Esophagus squamous epithelium (tissue), 5 donors: ENCODE measurements around the gene DYNLRB2. TPM values are rescaled to one million over a fixed set of nuclear protein-coding genes. Genes with fewer than 3 reads are reported as not detected.

Experiments used
- DNase-seq: peaks from one replicate; lab custom pipeline; 2025; lab: John Stamatoyannopoulos, UW
- H3K27ac ChIP-seq, 4 donors: fragments of 200-600 bp; sonication (generic); one replicate each; pipeline ENCODE4 v1.5.1; 2016 to 2019; ENCODE audit warnings: mild to moderate bottlenecking in 1 of 4
- H3K27me3 ChIP-seq, 4 donors: fragments of 200-600 bp; sonication (generic); 1 replicate in 3 of 4; 2 replicates in 1 of 4; pipeline versions ENCODE4 v1.5.1 to v1.6.0; 2017 to 2021; ENCODE audit warnings: antibody characterized with exemption in 1 of 4
- H3K36me3 ChIP-seq, 3 donors: fragments of 200-600 bp; sonication (generic); one replicate each; pipeline ENCODE4 v1.5.1; 2016 to 2019
- H3K4me1 ChIP-seq, 3 donors: fragments of 200-600 bp; sonication (generic); one replicate each; pipeline ENCODE4 v1.5.1; 2017 to 2019
- H3K4me3 ChIP-seq, 4 donors: fragments of 200-600 bp; sonication (generic); 1 replicate in 3 of 4; 2 replicates in 1 of 4; pipeline ENCODE4 v1.5.1; 2016 to 2019; ENCODE audit warnings: mild to moderate bottlenecking in 2 of 4, moderate library complexity in 1 of 4
- H3K9me3 ChIP-seq, 3 donors: fragments of 200-600 bp; sonication (generic); one replicate each; pipeline ENCODE4 v1.5.1; 2016 to 2019
- POLR2A ChIP-seq, 4 donors: fragments of 450-650 bp; IDR thresholded peaks; one replicate each; pipeline ENCODE4 v1.6.1; 2017; ENCODE audit warnings: antibody characterized with exemption in 4 of 4, mild to moderate bottlenecking in 4 of 4, moderate library complexity in 3 of 4
- WGBS, 2 donors: methylation state at CpG; one replicate each; pipeline ENCODE4 v1.1.5; 2018; 5-methylcytosine and 5-hydroxymethylcytosine counted together
- intact Hi-C: fragments of 100-400 bp; cut with DNase I; formaldehyde crosslinking; loops from one replicate; pipeline ENCODE4 v1.15.0; 2022
- total RNA-seq, 4 donors: library from RNA; depleted of rRNA; stranded (reverse); fragments of >200 nt; gene quantifications; one replicate each; pipeline ENCODE4 v1.1.0, GENCODE V29; 2016
- TF ChIP-seq, protein P1 (sequence below), 6 experiments: fragments of 450-650 bp in 4 of 6; fragments of 200-600 bp in 2 of 6; sonication (generic) in 2 of 6; IDR thresholded peaks; one replicate each; pipeline ENCODE4 v1.5.1; 2016 to 2019; ENCODE audit warnings: antibody characterized with exemption in 6 of 6, mild to moderate bottlenecking in 4 of 6, moderate library complexity in 4 of 6
- donor health status: DM: yes; HTN: yes; CAD: no.

DYNLRB2 gene
- total RNA-seq, 4 donors from 2014 or later: 2.3 TPM; not detected in 3

DNA sequence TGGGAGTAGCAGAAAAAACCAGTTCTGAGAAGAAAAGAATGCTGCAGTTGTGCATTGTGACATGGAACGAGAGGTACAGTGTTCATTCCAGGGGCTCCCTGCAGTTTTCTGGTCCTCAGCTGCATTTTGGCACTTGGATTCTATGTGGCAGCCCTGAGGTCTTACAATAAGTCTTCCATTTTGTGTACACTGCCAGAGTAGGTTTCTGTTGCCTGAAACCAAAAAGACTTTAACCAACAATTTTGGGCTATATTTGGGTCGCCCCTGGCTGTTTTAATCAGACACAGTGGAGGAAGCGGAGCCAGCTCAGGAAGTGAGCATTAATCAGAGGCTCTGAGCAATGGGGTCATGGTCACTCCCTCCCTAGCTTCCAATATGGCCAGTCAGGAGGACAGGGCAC, 15.7 kb downstream of the DYNLRB2 start:
- H3K9me3 ChIP-seq: no peaks in the 10 kb centered on the region
- 74 to 100% methylated on average over 1 to 2 of the region's 3 CpGs for WGBS, 2 donors
- no peak overlapping the region for H3K4me3 ChIP-seq
- intact Hi-C loops: no loop called here
- peaks cover 0 to 3% (median 0%) of the 10 kb centered on the region in 4 donors for H3K27me3 ChIP-seq
- no peaks in the 10 kb centered on the region for H3K36me3 ChIP-seq
- H3K4me1 ChIP-seq: peaks cover 0 to 17% (median 4%) of the 10 kb centered on the region in 3 donors
- no peak overlapping the region for H3K27ac ChIP-seq
- DNase-seq: no peak
- no peak for TF ChIP-seq POLR2A (IDR thresholded peaks at IDR 0.05)
- TF ChIP-seq, protein P1, sequence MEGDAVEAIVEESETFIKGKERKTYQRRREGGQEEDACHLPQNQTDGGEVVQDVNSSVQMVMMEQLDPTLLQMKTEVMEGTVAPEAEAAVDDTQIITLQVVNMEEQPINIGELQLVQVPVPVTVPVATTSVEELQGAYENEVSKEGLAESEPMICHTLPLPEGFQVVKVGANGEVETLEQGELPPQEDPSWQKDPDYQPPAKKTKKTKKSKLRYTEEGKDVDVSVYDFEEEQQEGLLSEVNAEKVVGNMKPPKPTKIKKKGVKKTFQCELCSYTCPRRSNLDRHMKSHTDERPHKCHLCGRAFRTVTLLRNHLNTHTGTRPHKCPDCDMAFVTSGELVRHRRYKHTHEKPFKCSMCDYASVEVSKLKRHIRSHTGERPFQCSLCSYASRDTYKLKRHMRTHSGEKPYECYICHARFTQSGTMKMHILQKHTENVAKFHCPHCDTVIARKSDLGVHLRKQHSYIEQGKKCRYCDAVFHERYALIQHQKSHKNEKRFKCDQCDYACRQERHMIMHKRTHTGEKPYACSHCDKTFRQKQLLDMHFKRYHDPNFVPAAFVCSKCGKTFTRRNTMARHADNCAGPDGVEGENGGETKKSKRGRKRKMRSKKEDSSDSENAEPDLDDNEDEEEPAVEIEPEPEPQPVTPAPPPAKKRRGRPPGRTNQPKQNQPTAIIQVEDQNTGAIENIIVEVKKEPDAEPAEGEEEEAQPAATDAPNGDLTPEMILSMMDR (IDR thresholded peaks at IDR 0.05): no peak

DNA sequence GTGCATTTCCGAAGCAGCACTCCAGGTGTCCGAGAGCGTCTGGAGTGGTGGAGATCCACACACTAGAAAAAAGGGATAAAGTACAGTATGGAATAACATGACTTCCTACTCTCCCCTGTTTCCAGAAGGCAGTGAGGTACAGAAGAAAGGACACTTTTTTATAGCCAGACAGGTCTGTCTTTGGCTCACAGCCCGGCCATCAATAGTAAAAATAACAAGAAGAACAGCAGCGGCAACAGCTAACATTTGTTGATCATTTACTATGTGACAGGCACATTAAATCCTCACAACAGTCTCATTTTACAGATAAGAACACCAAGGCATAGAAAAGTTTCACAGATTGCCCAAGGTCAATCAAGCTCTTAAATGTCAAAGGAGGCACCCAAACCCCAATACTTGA, 16.2 kb downstream of the DYNLRB2 start:
- Histone ChIP-seq H3K27me3 (peaks cover 0 to 3% (median 0%) of the 10 kb centered on the region in 4 donors), H3K36me3 (no peaks in the 10 kb centered on the region), H3K4me1 (peaks cover 0 to 11% (median under 1%) of the 10 kb centered on the region in 3 donors), H3K9me3 (no peaks in the 10 kb centered on the region), H3K4me3 (no peak overlapping the region), H3K27ac (no peak overlapping the region)
- 86 to 98% methylated on average over 5 of the region's 5 CpGs for WGBS, 2 donors
- TF ChIP-seq, protein P1 (IDR thresholded peaks at IDR 0.05): no peak
- TF ChIP-seq POLR2A (IDR thresholded peaks at IDR 0.05): no peak
- DNase-seq: no peak
- intact Hi-C loops: no loop called here

DNA sequence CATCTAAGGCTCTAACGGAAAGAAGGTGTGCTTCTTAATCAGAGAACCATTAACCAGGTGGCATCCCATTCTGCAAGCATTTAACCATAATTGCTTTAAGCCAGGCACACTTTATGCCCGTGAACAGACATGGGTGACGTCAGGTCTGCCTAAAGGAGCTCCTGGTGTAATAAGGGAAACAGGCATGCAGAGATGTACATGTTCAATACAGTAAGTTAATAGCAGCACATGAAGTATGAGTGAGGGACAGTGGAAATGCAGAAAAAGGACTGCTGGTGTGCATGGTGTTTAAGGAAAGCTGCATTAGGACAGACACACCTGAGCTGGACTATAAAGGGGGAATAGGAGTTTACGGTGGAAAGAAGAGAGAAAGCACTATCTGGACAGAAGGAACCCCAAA, 18.6 kb downstream of the DYNLRB2 start:
- Histone ChIP-seq H3K4me3 (no peak overlapping the region), H3K27ac (no peak overlapping the region), H3K27me3 (no peaks in the 10 kb centered on the region), H3K9me3 (no peaks in the 10 kb centered on the region), H3K36me3 (no peaks in the 10 kb centered on the region), H3K4me1 (peaks cover 0 to 4% (median 0%) of the 10 kb centered on the region in 3 donors)
- intact Hi-C loops: no loop called here
- no peak for DNase-seq
- TF ChIP-seq, protein P1 (IDR thresholded peaks at IDR 0.05): no peak
- WGBS, 2 donors: 43 to 45% methylated on average over 4 of the region's 4 CpGs

DNA sequence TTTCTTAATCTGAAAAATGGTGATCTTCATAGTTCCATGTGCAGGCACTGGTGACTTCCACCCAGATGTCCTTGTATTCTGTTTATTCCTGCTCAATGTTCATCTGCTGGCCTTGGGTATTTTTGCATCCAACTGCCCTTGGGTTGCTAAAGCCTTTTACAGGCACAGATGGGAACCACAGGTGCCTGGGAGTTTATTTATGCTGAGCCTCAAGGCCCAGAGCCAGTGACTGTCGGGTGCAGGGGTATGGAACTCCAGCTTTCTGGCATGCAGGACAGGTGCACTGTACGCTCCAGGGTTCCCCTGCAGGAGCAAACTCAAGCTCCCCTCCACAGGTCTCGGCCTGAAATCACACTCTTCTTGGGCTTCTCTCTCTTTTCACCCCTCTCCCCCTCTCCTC, 22.3 kb downstream of the DYNLRB2 start:
- H3K27ac ChIP-seq: no peak overlapping the region
- H3K9me3 ChIP-seq: no peaks in the 10 kb centered on the region
- H3K27me3 ChIP-seq: peaks cover 0 to 6% (median 0%) of the 10 kb centered on the region in 4 donors
- H3K4me1 ChIP-seq: peaks cover 0 to 4% (median 0%) of the 10 kb centered on the region in 3 donors
- intact Hi-C loops: no loop called here
- TF ChIP-seq, protein P1 (IDR thresholded peaks at IDR 0.05): no peak
- TF ChIP-seq POLR2A (IDR thresholded peaks at IDR 0.05): no peak
- no peak for DNase-seq
- WGBS, 2 donors: 81 to 85% methylated on average over 3 of the region's 3 CpGs
- no peak overlapping the region for H3K4me3 ChIP-seq
- H3K36me3 ChIP-seq: no peaks in the 10 kb centered on the region

DNA sequence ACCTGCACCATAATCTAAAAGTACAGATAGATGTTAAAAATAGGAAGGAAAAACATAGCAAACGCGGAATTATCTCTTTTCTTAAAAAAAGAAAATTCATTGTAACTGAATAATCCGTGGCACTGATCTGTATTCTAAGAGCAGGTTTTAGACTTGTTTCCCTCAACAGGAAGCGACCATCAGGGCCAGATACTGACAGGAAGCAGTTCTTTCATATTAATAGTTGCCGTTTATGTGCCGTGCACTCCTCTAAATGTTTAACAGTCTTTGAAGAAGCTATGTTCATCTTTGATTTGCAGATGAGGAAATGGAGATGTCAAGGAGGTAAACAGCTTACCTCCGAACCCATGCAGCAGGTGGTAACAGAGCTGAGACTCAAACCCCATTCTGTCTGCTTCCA, 23.6 kb downstream of the DYNLRB2 start:
- no peak overlapping the region for H3K4me3 ChIP-seq

More for the DNA sequence above, 23.6 kb downstream of the DYNLRB2 start:
- peaks cover 0 to 5% (median 3%) of the 10 kb centered on the region in 3 donors for H3K4me1 ChIP-seq
- 59 to 65% methylated on average over 7 of the region's 7 CpGs for WGBS, 2 donors
- DNase-seq: no peak
- H3K36me3 ChIP-seq: no peaks in the 10 kb centered on the region
- no peaks in the 10 kb centered on the region for H3K9me3 ChIP-seq
- H3K27ac ChIP-seq: no peak overlapping the region
- intact Hi-C loops: no loop called here
- TF ChIP-seq, protein P1 (IDR thresholded peaks at IDR 0.05): no peak
- TF ChIP-seq POLR2A (IDR thresholded peaks at IDR 0.05): no peak
- H3K27me3 ChIP-seq: peaks cover 0 to 6% (median 0%) of the 10 kb centered on the region in 4 donors
